DMS 273 treated with DMSO at 0.1 percent for 48 hours (cell line): ENCODE data around the gene BBS10.
"Not testable (repeated sequence)": the region's sequence is repeated elsewhere in the genome, so short reads cannot be mapped to it uniquely, and the experiment has no call there.

ENCODE experiments used
- DNase-seq: peaks from one replicate; lab custom pipeline; 2025; lab: John Stamatoyannopoulos, UW

The BBS10 gene

DNA sequence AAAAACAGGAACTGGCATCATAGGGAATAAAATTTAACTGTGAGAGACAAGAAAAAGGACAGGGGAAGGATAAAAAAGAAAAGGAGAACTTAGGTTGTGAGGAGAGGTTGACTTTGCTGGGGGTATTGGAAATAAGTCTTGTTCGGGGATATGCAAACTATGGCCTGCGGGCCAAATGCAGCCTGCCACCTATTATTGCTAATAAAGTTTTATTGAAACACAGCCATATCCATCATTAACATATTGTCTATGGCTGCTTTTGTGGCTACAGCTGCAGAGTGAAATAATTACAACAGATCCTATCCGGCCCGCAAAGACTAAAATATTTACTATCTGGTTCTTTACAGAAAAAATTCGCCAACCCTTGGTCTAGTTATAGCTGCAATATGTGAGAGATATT, 18.6 kb downstream of the BBS10 start:
- DNase-seq = no peak

- DNase-seq = no peak
Measured at GRCh38 chr12:76329159-76329558, 19.1 kb downstream of the BBS10 start.

DNA sequence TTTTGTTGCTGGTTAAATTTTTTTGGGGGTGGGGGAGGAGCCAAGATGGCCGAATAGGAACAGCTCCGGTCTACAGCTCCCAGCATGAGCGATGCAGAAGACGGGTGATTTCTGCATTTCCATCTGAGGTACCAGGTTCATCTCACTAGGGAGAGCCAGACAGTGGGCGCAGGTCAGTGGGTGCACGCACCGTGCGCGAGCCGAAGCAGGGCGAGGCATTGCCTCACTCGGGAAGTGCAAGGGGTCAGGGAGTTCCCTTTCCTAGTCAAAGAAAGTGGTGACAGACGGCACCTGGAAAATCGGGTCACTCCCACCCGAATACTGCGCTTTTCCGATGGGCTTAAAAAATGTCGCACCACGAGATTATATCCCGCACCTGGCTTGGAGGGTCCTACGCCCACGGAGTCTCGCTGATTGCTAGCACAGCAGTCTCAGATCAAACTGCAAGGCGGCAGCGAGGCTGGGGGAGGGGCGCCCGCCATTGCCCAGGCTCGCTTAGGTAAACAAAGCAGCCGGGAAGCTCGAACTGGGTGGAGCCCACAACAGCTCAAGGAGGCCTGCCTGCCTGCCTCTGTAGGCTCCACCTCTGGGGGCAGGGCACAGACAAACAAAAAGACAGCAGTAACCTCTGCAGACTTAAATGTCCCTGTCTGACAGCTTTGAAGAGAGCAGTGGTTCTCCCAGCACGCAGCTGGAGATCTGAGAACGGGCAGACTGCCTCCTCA, 28.5 kb downstream of the BBS10 start:
- not testable (repeated sequence) for DNase-seq

GRCh38 chr12:76318773-76319594, 29.2 kb downstream of the BBS10 start:
- no peak for DNase-seq

DNA sequence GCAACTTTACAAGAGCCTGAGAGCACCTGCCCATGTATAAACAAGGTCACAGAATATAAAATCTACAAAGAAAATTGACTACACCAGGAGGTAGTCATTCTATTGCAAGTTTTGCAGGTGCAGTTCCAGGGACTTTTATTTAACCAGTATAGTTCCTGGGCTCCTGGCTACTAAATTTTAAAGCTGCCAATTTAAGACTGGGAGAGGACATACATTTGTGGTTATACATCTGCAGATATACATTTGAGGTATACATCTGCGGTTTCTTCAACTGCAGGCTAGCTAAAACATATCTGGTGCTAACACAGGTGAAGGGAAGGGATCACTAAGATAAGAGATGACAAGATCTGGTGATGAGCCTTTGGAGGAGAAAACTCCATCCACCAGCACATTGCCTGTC, 30.2 kb downstream of the BBS10 start:
- DNase-seq = no peak

DNA sequence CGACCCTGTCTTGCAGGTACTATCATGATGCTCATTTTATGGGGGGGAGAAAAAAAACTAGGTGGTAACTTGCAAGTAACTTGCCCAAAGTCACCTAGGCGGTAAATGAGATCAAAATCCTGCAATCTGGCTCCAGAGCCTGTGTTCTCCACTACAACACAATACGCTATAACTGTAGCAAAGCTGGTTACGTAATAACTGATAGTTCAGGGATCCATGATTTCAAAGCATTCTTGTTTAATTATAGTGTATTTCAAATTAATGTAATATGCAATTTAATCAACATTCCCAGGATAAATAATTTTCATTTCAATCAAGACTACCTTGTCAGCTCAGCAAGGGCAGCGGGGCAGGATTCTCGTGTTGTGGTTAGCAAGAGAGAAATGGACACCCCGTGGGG, 31.7 kb downstream of the BBS10 start:
- no peak for DNase-seq

DNA sequence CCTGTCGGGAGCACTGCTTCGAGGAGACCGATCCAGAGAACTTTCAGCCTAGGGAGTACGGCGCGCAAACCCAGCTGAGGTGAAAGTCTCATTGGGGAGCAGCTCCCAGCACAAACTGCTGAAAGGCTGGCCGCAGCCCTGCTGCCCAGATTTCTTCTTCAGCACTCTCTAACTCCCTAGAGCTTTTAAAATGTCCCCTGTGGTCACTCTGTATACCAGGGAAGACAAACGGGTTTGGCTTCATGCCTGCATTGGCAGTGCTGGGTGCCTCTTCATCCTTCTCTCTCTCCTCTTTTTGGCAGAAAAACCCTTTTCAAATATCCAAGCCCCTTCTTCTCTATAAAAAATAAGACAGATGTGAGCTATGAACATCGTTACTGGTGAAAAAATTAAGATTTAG, 34.9 kb downstream of the BBS10 start:
- no peak for DNase-seq

GRCh38 chr12:76312315-76312714, 35.9 kb downstream of the BBS10 start:
- no peak for DNase-seq

DNA sequence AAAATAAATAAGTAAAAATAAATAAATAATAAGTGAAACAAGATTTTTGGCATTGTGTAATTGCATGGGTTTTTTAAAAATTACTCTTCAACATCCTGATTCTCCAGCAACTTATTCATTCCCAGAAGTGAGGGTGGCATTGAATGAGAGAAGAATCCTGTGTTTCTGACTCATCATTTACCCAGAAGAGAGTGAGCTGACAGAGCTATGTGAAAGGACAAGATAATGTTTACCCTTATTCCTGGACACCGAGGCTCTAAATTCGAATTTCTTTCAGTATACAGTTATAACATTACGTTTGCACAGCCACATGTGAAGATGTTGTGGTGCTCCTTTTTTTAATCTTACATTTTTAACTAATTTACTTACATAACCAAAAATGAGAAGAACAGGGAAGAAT, 36.4 kb downstream of the BBS10 start:
- DNase-seq = no peak

DNA sequence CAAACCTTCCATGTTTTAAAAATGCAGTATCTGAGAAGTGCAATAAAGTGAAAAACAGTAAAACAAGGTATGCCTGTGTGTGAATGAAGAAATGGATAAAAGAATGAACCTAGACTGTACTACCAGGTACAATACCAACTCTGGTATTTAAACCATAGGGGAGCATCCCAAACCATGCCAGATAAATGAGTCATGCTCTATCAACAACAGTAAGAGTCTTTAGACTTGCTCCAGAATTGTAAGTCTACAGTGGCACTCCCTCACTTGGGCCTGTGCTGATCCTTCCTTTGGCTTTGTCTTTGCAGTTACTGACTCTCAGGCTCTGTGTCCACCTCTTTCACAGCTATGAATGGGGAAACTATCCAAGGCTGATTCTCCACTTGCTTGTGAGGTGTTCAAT, 38.1 kb downstream of the BBS10 start:
- no peak for DNase-seq

- DNase-seq = no peak
Measured at GRCh38 chr12:76308866-76309265, 39.3 kb downstream of the BBS10 start.

DNA sequence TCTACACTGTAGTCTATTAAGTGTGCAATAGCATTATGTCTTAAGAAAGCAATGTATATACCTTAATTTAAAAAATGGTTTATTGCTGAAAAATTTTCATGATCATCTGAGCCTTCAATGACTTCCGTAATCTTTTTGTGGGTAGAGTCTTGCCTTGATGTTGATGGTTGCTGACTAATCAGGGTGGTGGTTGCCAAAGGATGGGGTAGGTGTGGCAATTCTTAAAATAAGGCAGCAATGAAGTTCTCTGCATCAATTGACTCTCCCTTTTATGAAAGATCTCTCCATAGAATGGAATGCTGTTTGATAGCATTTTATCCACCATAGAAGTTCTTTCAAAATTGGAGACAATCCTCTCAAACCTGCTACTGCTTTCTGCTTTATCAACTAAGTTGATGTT, 41.1 kb downstream of the BBS10 start:
- DNase-seq = no peak

DNA sequence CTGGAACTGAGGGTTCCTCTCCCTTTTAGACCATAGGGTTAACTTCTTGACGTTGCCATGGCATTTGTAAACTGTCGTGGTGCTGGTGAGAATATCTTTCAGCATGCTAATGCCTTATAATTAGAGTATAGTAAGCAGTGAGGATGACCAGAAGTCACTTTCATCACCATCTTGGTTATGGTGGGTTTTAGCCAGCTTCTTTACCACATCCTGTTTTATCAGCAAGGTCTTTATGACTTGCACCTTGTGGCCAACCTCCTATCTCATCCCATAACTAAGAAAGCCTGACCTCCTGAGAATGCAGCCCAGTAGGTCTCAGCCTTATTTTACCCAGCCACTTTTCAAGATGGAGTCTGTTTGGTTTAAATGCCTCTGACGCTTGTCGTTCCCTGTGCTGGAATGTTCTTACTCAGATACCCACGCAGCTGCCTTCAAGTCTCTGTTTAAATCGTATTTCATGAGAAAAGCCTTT, 44.2 kb downstream of the BBS10 start:
- no peak for DNase-seq

DNA sequence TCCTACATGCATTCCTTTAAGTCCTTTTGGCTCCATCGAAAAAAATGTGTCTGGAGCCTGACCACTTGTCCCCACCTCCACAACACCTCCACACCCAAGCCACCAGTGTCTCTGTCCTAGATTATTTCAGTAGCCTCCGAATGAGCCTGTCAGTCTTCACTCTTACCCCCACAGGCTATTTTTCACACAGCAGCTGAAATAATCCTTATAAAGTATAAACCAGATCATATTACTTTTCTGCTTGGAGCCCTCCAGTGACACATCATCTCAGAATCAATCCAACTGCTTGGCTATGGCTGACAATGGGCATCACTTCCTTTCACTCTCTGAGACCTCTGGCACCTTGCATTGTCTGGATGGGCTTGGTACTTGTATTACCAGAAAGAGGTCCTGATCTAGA, 44.9 kb downstream of the BBS10 start:
- no peak for DNase-seq

- no peak for DNase-seq
Measured at GRCh38 chr12:76300297-76300665, 47.9 kb downstream of the BBS10 start.

GRCh38 chr12:76299536-76300296, 48.5 kb downstream of the BBS10 start:
- DNase-seq = no peak
